T-helper 9 cell (primary cell): ENCODE results near the gene ZNF530.

Experiments used
- DNase-seq: peaks from one replicate; pipeline ENCODE4 v3.0.0-alpha.2; 2020
- total RNA-seq, 2 donors: gene quantifications; one replicate each; lab custom pipeline; 2026; lab: John Stamatoyannopoulos, UW

ZNF530 gene
- total RNA-seq, result 4.3 to 21.1 reads per million in 2 donors

DNA sequence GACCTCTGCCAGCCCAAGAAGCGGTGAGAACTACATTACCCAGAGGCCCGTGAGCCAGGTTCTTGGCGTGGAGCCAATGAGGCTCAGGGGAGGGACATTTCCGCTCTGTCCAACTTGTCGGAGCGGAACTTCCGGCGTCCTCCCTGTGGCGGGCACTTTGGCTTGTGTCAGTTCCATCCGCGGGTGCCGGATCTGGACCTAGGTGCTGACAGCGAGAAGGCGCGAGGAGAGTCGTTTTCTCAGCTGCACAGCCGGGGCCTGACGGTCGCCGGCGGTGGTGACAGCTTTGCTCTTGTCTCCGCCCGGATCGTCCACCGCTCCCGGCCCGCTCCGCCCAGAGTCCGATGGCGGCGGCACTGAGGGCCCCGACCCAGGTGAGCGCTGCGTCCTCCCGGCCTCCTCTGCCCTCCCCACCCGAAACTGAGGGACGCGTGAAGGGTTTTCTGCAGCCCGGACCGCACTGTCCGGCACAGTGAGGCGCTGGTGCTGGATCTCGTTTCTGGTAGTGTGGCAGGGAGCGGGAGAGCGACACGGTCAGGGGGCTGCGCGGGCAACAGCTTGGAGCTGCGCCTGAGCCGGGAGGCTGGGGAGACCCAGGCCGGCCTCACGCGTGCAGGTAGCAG is at the start of gene ZNF530:
Gene ZNF530, plus strand, starts transcription at position 125 of the 623 bp plus-strand sequence. CDS start 4,461 bp downstream, outside the sequence.
- peak; percentile 63 for DNase-seq

DNA sequence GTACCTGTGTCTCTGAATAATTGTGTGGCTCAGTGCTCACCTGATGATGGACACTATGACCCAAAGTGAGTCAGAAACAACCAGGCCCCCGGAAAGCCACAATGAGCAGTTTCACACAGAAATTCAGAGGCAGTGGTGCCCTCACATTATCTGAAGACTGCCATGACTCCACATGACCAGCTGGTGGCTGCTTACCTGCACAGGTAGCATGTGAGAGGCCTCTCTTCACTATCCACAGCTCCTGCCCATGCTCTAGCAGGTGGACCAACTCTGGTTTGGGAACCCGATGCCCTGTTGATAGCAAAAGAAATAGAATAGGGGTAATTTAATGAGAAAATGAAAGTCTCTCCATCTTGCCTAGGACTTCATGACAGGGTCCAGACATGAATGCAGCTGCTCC is 47.3 kb upstream of the ZNF530 start:
- no peak for DNase-seq

DNA sequence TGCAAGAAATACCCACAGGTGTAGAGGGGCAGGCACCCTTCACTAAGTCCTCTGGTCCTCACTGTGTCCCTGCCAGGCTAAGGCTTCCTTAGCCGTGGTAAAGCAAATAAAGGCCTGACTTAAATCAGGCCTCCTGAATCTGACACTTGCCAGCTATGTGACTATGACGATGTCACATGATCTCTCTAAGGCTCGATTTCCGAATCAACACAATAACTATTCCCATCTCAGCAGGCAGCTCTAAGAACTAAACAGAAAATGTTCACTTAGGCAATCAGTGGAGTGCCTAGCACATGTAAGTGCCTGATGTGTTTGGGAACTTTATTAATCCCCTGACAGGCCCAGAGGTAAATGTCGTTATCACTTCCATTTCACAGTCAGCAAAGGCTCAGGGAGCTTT is 42.0 kb upstream of the ZNF530 start:
- DNase-seq, result no peak

DNA sequence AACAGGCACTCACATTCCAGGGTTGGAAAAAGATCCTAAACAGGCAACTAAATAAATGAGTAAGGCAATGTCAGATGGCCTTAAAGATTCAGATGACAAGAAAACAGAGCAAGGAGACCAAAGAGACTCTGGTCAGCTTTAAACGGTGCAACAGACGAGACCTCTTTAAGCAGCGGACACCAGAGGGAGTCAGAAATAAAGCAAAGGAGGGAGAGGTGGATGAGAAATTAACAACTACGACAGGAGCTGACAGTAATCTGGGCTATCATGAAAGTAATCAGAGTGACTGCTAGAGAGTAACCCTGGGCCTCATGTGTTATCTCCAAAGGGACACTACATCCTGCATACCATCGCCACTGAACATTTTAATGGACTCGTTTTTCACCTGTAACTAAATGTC is 41.2 kb upstream of the ZNF530 start:
- DNase-seq, result no peak

DNA sequence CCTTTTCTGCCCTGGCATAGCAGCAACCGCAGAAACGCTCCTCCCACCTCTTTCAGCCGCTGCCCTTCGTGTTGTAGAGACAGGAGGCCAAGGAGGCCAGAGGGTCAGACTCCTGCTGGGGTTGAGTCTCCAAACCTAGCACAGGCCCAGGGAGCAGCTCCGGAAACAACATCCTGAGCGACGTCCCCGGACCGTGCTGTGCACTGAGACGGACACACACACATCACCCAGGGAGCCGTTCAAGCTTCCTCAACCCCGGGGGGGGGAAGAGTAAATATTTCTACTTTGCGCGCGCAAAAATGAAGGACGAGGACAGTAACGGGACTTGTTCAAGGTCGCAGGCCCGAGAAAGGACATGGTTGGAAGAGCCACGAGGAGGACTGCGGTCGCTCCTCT is 40.7 kb upstream of the ZNF530 start:
- no peak for DNase-seq

DNA sequence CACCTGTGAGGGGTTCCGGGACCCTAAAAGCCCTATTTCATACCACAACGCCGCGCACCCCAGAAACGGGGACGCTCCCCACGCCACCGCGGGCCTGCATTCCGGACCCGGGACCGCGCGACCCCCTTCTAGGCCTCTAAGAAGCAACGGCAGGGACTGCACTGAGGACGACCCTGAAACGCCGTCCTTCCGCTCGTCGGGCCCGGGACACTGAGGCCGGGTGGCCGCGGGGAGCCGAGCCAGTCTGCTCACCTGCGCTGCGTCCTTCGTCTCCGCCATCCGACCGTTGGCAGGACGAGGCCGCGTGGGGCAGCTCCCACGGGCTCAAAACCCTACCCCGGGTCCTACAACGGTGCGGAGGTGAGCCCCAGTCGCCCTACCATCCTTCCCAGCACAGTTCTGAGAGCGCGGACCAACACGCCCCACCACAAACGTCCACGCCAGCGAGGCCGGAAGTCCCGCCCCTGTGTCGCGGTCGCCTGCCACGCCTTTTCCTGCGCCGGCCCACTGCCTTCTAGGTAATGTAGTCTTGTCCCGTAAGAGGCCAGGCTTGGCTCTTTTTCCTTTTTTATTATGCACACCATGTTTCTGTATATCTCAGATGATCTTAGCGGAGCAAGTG is 40.2 kb upstream of the ZNF530 start, which contains the start of gene ZNF550:
Gene ZNF550, minus strand, starts transcription at position 460 of the 622 bp plus-strand sequence. Its CDS starts 181 bp downstream, at position 279.
- DNase-seq, result peak; percentile 81

DNA sequence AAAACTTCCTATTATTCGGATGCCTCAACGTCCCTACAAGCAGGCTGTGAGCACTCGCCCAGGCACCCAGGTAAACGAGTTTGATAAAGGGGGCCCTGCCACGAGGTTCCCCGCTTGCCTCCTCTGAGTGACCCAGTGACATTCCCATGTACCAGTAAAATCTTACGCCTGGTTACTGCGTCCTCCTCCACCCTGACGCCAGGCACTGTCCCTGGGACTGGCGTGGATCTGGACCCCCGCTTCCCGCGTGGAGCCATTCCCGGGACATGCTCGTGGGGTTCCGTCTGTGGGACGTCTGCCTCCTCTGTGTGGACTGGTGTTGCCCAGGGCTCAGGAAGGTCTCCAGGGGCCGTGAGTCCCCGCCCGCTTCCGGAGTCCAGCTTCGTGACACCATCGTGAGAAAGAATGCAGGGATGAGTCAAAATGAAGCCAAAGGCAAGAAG is 39.6 kb upstream of the ZNF530 start:
- DNase-seq, result no peak

DNA sequence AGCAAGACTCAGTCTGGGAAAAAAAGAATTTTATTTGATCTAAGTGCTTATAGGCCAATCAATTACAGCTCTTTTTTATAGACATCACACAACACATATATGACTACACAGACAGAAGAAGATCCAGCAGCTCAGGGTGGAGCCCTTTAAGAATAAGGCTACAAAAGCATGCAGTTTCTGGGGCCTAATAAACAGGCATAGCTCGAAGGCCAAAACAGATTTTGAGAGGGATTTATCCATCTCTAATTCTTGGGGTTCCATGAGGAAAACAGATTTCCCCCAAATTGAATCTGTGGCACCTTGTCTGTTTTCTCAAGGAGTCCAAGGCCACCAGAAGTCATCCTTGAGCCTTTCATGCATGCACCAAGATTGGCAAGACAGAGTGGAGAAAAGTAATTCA is 36.1 kb upstream of the ZNF530 start:
- DNase-seq, result no peak

DNA sequence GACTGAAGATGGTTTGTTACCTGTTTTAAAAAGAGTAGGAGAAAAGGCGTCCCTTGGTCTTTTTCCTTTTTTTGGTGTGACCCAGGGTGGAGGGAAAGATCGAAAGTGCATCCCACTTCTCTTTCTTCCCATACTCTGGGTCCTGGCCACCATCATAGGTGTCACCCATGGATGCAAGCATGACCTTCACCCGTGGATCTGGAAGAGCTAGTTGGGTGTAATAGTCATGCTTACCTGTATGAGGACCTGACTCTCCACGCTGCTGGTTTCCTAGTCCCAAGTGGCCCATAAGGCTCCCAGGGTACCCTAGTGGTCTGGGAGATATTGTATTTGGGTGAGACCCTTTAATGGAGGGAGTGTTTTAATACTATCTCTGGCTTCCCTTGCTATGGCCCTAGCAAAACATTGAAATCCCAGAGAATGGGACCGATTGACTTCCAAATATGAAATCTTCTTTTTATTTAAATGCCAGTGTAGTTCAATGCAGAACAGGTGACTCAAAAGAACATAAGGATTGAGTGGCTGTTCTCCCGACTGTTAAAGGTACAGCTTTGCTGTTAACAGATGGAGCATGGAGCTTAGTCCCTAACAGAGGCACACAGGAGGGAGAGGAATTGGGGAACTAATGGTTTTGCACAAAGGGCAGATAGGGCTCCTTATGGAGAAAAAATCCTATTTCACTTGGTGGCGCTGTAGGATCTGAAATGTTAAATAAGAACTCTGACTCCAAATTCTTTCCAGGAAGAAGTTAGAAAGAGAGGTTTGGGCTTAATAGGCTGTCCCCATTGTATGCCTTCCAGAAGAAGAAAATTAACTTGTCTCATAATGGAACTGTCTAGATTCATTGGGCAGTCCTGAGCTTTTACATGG is 33.1 kb upstream of the ZNF530 start:
- DNase-seq, result no peak

DNA sequence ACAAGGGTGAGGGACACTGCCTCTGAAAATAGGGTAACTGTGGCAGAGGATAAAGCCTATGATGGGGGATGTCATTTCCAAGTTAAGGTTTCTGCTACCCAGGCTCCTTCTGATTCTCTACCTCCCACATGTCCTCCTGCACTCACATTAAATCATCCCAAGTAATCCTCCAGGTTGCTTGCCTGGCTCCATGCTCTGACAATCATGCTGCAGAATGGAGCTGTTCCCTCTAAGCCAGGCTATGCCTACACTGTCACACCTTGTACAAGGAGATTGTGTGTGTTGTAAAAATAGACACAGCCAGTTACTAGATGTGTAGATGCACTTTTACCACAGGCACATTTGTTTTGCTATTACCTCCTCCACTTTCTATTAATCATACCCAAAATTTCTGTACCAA is 29.0 kb upstream of the ZNF530 start:
- DNase-seq, result no peak

DNA sequence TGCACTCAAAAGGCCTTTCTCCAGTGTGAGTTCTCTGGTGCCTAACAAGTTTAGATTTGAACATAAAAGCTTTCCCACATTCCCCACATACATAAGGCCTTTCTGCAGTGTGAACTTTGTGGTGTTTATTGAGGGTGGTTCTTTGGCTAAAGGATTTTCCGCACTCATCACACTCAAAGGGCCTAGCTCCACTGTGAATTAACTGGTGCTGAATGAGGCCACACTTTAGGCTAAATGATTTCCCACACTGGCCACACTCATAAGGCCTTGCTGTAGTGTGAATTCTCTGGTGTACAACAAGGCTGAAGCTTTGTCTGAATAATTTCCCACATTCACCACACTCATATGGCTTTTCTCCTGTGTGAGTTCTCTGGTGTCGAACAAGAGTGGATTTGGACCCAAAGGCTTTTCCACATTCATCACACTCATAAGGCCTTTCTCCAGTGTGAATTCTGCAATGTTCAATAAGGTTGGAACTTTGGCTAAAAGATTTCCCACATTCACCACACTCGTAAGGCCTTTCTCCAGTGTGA is 27.2 kb upstream of the ZNF530 start:
- DNase-seq, result no peak

DNA sequence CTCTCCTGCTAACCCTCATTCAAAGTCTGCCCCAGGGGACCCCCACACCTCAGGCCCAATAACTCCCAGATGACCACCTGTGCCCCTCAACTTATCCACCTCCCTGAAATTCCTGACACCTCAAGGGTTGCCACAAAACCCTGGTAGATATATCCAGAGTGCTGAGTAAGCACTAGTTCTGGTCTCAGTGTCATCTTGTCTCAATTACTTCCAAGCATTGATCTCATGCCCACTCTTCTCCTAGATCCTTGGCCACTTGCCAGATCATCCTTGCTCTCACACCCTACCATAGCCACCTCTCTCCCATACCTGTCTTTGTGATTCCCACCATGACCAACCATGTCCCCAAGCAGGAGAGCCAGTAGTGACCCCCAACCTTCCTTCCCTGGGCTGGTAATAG is 23.0 kb upstream of the ZNF530 start:
- no peak for DNase-seq

DNA sequence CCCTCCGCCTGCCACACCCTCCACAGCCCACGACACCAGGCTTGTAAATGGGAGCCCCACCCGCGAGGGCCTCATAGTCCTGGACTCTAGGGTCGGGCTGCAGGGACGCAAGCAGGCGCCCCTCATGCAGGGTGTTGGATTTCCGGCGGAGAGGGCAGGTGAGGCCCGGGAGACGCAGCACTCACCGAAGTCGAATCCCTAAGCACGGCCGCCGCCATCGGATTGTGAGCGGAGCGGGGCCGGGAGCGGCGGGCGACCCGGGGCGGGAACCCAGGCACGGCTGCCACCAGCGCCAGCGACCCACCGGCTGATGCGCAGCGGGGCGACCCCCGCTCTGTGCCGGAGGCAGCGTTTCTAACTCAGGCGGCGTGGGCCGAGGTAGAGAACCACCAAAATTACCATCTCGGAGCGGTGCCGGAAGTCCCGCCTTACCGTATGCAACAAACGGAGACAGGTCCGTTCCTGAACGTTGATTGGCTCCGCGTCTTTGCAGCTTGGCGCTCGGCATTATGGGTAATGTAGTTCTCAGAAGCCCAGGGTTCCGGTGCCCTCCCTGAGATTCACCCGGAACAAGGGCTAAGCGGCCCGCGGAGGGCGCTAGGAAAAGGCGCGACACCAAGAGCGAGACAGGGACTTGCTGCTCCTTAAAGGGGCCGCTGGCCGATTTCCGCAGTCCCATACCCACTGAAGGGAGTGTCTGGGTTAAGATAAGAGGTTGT is 21.0 kb upstream of the ZNF530 start, which contains the start of gene ZNF416:
Gene ZNF416, minus strand, starts transcription at position 425 of the 719 bp plus-strand sequence. Its CDS starts 207 bp downstream, at position 218.
- peak; percentile 86 for DNase-seq

DNA sequence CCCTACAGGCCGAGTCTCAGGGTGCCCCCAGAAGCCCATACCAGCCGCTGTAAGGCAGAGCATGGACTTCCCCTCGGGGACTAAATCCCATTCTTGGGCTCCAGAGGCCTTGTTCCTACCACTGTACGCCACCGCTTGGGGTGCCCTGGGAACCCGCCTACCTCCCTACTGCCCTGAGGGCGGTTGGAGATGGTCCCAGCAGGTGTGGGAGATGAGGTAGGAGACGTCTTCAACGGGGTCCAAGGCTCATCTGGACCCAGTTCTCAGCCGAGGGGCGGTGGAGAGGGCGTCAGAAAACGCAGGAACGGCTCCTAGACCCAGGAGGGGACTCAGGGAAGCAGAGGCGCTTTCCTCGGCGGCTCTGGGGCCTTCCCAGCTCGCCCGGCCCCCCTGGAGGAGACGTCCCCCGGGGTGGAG is 16.6 kb upstream of the ZNF530 start:
- DNase-seq, result no peak

DNA sequence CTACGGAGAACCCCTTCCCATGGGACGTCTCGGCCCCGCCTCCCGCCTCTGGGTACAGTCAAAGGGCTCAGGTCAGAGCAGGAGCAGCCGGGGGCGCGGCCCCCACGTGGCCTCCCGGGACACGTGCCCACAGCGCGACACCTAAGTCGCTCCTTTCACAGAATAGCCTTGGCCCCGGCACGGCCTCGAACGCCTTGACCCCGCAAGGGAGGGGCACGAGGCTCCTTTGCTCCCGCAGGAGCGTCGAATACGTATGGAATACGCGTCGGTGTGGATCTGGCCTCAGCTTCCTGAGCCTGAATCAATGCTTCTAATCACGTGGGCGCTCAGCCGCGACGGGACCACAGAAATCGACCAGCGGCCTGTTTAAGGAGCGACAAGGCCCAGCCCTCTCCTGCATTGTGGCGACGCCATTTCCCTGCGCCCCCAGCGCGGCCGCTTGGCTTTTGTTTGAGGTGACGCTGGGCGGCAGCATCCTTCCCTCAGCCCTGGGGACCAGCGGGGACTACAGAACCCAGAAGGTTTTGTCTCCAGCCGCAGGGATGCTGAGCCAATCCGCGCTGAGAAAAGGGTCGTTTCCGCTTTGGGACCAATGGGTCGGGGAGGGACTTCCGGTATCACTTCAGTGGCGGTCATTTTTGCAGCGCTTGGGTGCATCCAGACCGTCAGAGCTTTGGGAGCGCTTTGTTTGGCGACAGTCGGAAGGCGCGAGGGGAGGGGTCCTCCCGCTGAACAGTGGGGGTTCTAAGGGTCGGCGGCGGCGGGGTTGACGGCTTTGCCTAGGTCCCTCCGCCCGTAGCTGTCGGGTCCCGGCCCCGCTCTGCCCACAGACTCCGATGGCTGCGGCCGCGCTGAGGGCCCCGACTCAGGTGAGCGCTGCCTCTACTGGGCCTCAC is 15.9 kb upstream of the ZNF530 start, which contains the start of gene ZIK1:
Gene ZIK1, plus strand, starts transcription at position 625 of the 896 bp plus-strand sequence. Its CDS starts 212 bp downstream, at position 837.
- peak; percentile 66 for DNase-seq

DNA sequence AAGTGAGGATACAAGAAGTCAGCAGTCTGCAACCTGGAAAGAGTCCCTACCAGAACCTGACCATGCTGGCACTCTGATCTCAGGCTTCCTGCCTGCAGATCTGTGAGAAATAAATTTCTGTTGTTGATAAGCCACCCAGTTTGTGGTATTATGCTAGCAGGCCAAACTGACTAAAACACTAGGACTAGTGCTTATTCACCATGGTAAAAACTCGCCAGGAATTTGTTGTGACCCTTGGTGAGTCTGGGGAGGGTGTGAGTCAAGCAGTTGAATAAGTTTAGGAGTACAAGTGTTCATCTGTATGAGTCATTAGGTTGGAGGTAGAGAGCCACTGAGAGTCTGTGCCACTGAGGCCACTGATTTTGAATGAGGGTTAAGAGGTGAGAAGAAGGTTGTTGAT is 12.2 kb upstream of the ZNF530 start:
- no peak for DNase-seq

DNA sequence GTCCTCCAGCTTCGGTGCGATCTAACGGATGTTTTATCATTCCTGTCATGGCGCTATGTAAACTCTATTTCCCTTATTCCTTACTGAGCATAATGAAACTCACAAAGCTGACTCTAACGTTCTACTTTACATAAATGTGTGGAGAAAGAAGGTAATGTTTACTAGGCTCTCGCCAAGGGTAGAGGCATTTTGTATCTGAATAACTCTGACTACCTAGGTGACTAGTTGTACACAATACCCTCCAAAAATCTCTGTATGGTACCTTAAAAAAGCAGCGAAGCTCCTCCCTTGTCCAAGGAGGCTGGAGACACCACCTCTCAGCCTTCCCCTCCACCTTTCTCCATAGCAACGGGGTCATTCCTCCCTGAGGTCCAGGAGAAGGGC is 316 bp upstream of the ZNF530 start:
- no peak for DNase-seq

DNA sequence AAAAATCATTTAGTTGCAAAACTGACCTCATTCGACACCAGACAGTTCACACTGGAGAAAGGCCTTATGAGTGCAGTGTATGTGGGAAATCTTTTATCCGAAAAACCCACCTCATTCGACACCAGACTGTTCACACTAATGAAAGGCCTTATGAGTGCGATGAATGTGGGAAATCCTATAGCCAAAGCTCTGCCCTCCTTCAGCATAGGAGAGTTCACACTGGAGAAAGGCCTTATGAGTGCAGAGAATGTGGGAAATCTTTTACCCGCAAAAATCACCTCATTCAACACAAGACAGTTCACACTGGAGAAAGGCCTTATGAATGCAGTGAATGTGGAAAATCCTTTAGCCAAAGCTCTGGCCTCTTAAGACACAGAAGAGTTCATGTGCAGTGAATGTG is 7.2 kb downstream of the ZNF530 start:
- DNase-seq, result no peak

DNA sequence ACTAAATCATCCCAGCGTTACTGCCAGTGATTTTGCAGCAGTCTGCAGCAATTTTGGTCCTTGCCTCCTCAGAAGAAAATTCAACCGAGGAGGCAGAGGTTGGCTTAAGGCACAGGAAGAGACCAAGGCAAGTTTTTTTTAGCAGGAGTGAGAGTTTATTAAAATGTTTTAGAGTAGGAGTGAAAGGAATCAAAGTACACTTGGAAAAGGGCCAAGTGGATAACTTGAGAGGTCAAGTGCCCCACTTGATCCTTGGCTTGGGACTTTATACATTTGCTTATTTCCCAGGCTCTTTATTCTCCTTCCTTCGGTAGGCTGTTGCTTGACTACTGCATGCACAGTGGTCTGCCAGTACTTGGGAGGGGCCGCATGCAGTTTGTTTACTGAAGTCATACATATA is 11.4 kb downstream of the ZNF530 start:
- DNase-seq, result no peak

DNA sequence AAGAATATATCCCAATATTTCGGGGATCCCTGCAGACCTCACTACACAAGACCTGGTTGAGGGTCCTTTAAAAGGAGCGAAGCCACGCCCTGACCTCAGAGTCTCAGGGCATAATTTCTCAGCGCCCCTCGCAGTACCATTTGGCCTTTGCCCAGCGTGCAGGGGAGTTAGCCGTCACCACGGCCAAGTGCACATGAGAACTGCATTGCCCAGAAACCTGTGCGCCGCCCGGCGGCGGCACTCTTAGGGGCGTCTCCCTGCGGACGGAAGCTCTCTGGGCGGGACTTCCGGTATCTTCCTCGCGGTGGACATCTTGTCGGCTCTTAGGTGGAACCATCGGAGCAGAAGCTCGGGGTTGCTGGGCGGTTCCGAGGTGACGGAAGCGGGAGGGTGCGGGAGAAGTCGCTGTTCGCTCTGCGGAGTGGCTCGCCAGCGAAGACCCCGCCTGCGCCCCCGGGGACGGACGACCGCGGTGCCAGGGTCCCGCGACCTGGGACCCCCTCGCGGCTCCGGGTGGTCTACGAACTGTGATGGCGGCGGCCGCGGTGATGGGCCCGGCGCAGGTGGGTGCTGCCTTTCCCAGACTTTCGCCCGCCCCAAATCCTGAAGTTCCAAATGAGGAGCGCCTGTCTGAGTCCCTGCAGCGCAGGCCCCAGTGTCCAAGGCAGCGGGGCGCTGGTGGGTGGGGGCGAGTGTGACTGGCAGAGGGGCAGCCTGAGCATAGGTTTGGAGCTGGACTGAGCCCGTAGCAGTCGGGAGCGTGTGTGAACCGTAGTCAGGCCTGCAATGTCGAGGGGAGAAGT is 14.5 kb downstream of the ZNF530 start, which contains the start of gene ZNF134:
Gene ZNF134, plus strand, starts transcription at position 302 of the 803 bp plus-strand sequence. CDS start 5,227 bp downstream, outside the sequence.
- DNase-seq, result peak; percentile 79
